Fibroblast of the aortic adventitia (primary cell): Measurements from ENCODE around the gene SLC9A9. TPM values are rescaled to one million over a fixed set of nuclear protein-coding genes. Genes with fewer than 3 reads are reported as not detected.

Source experiments
- DNase-seq: peaks from one replicate; pipeline ENCODE4 v3.0.0-alpha.2; 2010; ENCODE audit warnings: low read depth
- H3K4me3 ChIP-seq: 2 replicates; pipeline ENCODE4 v1.5.1; 2011; ENCODE audit warnings: low read depth, mild to moderate bottlenecking, control low read depth, low read length, moderate library complexity
- total RNA-seq: library from RNA; depleted of rRNA; stranded (reverse); fragments of >200 nt; gene quantifications from 2 replicates; pipeline ENCODE4 v1.2.3, GENCODE V29; 2012; ENCODE audit warnings: low replicate concordance
- TF ChIP-seq, protein P1 (sequence below): IDR thresholded peaks from 2 replicates; pipeline ENCODE4 v1.5.1; 2011; ENCODE audit warnings: mild to moderate bottlenecking, low read length, control low read depth, inconsistent platforms; ENCODE audit not compliant: insufficient read depth

The SLC9A9 gene
- total RNA-seq, 1 donor = 23.8 TPM

GRCh38 chr3:143339451-143339850 is 508.8 kb downstream of the SLC9A9 start:
- TF ChIP-seq, protein P1, sequence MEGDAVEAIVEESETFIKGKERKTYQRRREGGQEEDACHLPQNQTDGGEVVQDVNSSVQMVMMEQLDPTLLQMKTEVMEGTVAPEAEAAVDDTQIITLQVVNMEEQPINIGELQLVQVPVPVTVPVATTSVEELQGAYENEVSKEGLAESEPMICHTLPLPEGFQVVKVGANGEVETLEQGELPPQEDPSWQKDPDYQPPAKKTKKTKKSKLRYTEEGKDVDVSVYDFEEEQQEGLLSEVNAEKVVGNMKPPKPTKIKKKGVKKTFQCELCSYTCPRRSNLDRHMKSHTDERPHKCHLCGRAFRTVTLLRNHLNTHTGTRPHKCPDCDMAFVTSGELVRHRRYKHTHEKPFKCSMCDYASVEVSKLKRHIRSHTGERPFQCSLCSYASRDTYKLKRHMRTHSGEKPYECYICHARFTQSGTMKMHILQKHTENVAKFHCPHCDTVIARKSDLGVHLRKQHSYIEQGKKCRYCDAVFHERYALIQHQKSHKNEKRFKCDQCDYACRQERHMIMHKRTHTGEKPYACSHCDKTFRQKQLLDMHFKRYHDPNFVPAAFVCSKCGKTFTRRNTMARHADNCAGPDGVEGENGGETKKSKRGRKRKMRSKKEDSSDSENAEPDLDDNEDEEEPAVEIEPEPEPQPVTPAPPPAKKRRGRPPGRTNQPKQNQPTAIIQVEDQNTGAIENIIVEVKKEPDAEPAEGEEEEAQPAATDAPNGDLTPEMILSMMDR = no peak
- H3K4me3 ChIP-seq = no peak overlapping the region
- no peak for DNase-seq

DNA sequence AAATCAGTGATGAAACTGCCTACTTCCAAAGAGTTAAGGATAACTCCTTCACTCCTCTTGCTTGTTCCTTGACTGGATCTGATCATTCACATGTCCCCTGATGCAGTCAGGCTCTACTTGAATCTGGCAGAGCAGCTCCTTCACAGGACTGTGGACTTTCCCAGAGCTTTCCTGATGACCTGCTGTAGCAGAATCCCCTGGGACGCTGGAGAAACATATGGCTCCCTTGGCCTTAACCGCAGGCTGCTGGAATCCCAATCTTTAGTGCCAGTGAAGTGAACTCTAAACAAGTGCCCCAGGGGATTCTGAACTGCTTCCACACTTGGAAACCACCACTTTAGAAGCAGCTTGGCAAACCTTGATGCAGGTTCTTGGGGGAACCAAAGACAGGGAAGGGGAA is 510.9 kb downstream of the SLC9A9 start:
- TF ChIP-seq, protein P1 = no peak
- no peak overlapping the region for H3K4me3 ChIP-seq
- no peak for DNase-seq

DNA sequence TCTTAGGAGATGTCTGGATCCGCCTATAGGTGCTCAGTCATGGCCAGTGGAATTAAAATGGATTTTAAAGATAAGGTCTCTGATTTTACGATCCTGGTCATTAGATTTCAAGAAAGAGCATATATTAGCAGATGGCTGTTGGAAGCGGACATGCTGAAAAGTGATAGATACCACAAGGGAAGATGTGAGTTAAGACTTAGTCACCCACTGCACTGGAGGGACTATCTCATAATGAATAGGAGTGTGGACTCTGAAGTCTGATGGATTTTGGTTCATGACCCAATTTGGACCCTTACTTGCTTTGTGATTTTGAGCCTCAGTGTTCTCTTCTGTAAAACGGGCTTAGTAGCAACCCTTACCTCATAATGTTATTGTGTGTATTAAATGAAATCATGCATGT is 514.0 kb downstream of the SLC9A9 start:
- no peak for DNase-seq
- TF ChIP-seq, protein P1 = no peak
- no peak overlapping the region for H3K4me3 ChIP-seq

DNA sequence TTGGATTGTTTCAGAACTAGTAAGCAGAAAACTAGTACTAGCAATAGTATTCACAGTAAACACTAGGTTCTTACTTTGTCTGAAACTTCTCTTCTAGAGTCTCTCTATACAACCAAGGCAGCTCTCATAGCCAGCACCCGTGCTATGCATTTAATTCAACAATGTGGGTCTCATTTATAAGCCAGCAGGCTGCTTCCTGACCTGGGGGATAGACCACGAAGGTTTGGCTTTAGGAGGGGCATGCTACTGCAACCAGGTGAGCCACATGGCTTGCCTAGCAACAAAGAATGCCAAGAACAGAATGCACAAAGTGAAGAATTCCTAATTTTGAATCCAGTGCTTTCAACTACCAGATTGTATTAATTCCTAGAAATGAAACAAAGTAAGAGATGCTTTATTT is 514.9 kb downstream of the SLC9A9 start:
- DNase-seq = no peak
- no peak overlapping the region for H3K4me3 ChIP-seq
- TF ChIP-seq, protein P1 = no peak

GRCh38 chr3:143332026-143332425 is 516.2 kb downstream of the SLC9A9 start:
- peak; percentile 40 for DNase-seq
- TF ChIP-seq, protein P1 = no peak

DNA sequence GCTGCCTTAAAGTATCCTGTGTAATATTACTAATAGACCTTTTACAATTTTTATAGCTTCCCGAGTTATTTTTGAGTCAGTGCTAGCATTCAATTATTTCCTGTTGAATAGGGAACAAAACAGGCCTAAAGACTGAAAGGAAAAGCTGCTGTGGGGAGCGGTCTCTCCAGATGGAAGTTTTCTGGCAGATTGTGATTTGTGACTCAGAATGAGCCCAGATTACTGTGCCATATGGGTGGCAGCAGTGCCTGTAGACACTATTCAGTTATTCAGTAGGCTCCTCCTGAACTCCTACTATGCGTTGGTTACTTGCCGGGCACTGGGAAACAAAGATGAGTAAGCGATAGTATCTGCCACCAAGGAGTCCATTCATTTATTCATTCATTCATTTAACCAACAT is 516.9 kb downstream of the SLC9A9 start:
- TF ChIP-seq, protein P1 = no peak
- H3K4me3 ChIP-seq = no peak overlapping the region
- DNase-seq = no peak

More at GRCh38 chr3:143332026-143332425, 516.2 kb downstream of the SLC9A9 start:
- no peak overlapping the region for H3K4me3 ChIP-seq

GRCh38 chr3:143330296-143330868 is 517.9 kb downstream of the SLC9A9 start:
- DNase-seq = no peak
- no peak overlapping the region for H3K4me3 ChIP-seq
- TF ChIP-seq, protein P1 = no peak
